ENCODE measurements around the gene DOCK1.
"Not testable (repeated sequence)": the region's sequence is repeated elsewhere in the genome, so short reads cannot be mapped to it uniquely, and the experiment has no call there.

DOCK1 gene

DNA sequence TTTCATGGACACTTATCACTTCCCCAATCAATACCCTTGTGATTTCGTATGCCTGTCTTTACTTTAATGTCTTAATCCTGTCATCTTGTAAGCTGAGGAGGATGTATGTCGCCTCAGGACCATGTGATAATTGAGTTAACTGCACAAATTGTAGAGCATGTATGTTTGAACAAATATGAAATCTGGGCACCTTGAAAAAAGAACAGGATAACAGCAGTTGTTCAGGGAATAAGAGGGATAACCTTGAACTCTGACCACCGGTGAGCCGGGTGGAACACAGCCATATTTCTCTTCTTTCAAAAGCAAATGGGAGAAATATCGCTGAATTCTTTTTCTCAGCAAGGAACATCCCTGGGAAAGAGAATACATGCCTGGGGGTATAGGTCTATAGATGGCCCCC lies 14.4 kb upstream of the DOCK1 start:
- H3K4me3 ChIP-seq (ENCODE audit: low read length); H3K4me1 ChIP-seq (ENCODE audit: insufficient read depth, low read length); H3K27me3 ChIP-seq (ENCODE audit: insufficient read depth, low read length); H3K36me3 ChIP-seq (ENCODE audit: insufficient read depth, low read length); H2AFZ ChIP-seq (ENCODE audit: low read depth, low read length); H3K9me3 ChIP-seq (ENCODE audit: low read length): not testable (repeated sequence)

DNA sequence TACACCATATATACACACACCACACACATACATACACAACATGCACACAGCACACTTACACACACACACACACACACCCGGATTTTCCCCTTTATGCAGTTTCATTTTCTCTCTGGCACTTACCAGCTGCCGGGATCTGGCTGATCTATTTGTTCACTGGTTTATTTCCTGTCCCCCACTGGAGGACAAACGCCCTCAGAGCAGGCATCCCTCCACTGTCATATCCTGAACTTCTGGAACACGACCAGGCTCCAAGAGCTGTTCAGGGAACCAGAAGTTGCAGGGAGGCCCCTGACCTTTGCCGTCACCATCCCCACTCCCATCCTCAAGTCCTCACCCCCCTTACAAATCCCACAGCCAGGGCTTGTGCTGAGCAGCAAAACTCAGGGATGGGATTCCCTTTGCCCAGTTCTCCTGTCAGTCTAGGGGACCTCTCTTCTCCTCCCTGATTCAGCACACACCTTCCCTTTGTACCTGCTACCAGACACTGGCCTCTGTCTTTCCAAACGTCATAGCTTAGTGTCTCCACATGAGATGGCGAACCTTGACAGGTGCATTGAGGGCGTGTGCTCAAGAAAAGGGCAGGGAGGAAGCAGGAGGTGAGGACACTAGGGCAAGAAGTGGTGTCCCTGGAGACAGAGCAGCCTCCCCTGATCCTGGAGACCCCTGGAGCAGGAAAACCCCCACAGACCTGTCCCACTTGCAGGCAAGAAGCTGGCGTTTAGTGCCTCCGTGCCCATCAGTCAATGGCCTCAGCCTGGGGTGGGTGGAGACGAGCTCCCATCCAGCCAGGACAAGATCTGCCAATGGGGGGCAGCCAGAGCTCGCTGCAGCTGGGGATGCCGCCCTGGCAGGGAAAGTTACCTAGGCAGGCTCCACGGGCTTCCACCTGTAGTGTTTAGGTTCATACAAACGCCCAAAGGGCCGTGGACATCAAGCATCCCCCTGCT lies 12.7 kb upstream of the DOCK1 start:
- H3K4me3 ChIP-seq (ENCODE audit: low read length), result no peak overlapping the region
- no peaks in the 10 kb centered on the region for H3K4me1 ChIP-seq (ENCODE audit: insufficient read depth, low read length)
- H2AFZ ChIP-seq (ENCODE audit: low read depth, low read length), result no peak overlapping the region
- no peaks in the 10 kb centered on the region for H3K27me3 ChIP-seq (ENCODE audit: insufficient read depth, low read length)
- H3K9me3 ChIP-seq (ENCODE audit: low read length), result no peaks in the 10 kb centered on the region
- H3K36me3 ChIP-seq (ENCODE audit: insufficient read depth, low read length), result no peaks in the 10 kb centered on the region

DNA sequence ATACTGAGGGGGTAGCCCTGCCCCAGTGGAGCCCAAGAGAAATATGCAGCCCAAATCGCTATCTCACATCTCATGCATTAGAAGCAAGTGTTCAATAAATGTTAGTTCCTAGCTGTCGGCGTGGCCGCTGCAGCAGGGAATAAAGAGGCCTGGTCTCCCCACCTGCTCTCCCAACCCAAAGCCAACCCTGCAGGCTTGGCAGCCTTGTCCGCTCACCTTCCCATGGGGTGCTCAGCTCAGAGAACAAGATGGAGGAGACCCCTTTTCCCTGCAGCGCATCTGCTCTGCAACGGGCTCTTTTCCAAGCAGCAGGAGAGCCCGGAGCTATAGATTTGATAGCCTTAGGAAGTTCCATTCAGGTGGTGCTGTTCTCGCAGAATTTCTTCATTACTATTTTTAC lies 12.0 kb upstream of the DOCK1 start:
- H3K9me3 ChIP-seq (ENCODE audit: low read length), result no peaks in the 10 kb centered on the region
- no peak overlapping the region for H3K4me3 ChIP-seq (ENCODE audit: low read length)
- no peak overlapping the region for H2AFZ ChIP-seq (ENCODE audit: low read depth, low read length)
- no peaks in the 10 kb centered on the region for H3K36me3 ChIP-seq (ENCODE audit: insufficient read depth, low read length)
- H3K4me1 ChIP-seq (ENCODE audit: insufficient read depth, low read length), result no peaks in the 10 kb centered on the region
- no peaks in the 10 kb centered on the region for H3K27me3 ChIP-seq (ENCODE audit: insufficient read depth, low read length)

DNA sequence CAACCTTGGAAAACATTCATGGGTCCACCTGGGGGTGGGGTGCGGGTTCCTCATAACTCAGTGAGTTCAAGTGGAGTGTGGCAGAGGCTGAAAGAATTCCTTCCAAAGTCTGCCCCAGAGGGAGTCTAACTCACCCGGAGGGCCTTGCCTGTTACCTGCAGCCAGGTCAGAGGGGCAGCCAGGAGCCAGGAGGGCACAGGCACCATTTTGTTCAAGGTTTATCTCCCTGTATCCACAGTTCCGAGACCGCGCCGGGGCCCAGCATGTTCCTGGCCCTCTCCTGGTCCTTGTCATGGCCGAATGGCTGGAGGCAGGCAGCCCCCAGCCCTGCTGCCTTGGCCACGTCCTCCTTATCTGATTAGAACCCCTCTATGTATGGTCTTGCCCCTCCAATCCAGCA lies 11.4 kb upstream of the DOCK1 start:
- Histone ChIP-seq H2AFZ (ENCODE audit: low read depth, low read length) (no peak overlapping the region), H3K9me3 (ENCODE audit: low read length) (peaks cover under 1% of the 10 kb centered on the region), H3K4me1 (ENCODE audit: insufficient read depth, low read length) (no peaks in the 10 kb centered on the region), H3K4me3 (ENCODE audit: low read length) (no peak overlapping the region), H3K27me3 (ENCODE audit: insufficient read depth, low read length) (no peaks in the 10 kb centered on the region), H3K36me3 (ENCODE audit: insufficient read depth, low read length) (no peaks in the 10 kb centered on the region)

DNA sequence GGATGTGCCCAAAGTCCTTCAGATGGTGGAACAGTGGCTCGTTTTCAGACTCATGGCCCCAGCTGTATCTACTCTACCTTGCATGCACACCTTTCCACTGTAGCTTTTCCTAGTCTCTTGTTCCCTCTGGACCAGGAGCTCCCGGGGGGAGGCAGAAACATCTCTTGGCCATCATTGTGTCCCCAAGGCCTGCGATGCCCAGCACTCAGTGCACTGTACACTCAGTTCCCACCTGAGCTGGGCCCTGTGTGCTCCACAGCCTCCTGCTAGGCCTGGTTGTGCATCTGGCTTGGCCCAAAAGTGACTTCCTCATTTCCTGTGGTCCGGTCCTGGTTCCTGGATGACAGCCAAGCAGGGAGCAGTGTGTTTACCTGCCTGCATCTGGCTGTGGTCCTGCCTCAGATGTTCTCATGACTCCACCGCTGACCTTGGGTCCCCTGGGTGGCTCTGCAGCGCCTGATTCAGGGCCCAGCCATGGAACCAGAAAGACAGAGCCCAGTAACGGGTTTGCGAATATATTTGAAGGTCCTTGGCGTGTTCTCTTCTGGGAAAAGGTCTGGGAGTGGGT lies 9.9 kb upstream of the DOCK1 start:
- Histone ChIP-seq H2AFZ (ENCODE audit: low read depth, low read length) (no peak overlapping the region), H3K36me3 (ENCODE audit: insufficient read depth, low read length) (no peaks in the 10 kb centered on the region), H3K9me3 (ENCODE audit: low read length) (peaks cover 3% of the 10 kb centered on the region), H3K27me3 (ENCODE audit: insufficient read depth, low read length) (no peaks in the 10 kb centered on the region), H3K4me1 (ENCODE audit: insufficient read depth, low read length) (no peaks in the 10 kb centered on the region), H3K4me3 (ENCODE audit: low read length) (no peak overlapping the region)

DNA sequence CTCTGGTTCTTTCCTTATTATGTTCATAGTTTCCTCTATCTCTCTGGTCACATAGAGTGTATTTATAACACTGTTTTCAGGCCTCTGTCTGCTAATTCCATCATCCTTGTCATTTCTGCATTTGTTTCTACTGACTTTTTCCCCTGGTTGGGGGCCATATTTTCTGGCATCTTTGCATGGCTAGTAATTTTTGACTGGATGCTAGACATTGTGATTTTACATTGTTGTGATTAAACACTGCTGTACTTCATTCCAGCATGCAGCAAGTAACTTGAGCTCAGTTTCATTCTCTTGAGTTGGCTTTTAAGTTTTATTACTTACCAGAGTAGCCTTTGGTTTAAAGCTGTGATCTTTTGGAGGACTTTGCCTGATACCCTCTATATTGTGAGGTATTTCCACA lies 6.8 kb upstream of the DOCK1 start:
- Histone ChIP-seq H3K4me1 (ENCODE audit: insufficient read depth, low read length) (no peaks in the 10 kb centered on the region), H3K4me3 (ENCODE audit: low read length) (no peak overlapping the region), H2AFZ (ENCODE audit: low read depth, low read length) (no peak overlapping the region), H3K9me3 (ENCODE audit: low read length) (peaks cover 3% of the 10 kb centered on the region), H3K36me3 (ENCODE audit: insufficient read depth, low read length) (no peaks in the 10 kb centered on the region), H3K27me3 (ENCODE audit: insufficient read depth, low read length) (no peaks in the 10 kb centered on the region)

DNA sequence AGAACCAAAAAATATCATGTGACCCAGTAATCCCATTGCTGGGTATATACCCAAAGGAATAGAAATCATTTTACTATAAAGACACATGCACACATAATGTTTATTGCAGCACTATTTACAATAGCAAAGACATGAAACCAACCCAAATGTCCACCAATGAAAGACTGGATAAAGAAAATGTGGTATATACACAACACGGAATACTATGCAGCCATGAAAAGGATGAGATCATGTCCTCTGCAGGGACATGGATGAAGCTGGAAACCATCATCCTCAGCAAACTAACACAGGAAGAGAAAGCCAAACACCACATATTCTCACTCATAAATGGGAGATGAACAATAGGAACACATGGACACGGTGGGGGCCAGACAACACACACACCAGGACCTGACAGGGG lies 5.7 kb upstream of the DOCK1 start:
- H3K36me3 ChIP-seq (ENCODE audit: insufficient read depth, low read length); H3K4me1 ChIP-seq (ENCODE audit: insufficient read depth, low read length); H2AFZ ChIP-seq (ENCODE audit: low read depth, low read length); H3K4me3 ChIP-seq (ENCODE audit: low read length); H3K27me3 ChIP-seq (ENCODE audit: insufficient read depth, low read length); H3K9me3 ChIP-seq (ENCODE audit: low read length): not testable (repeated sequence)

DNA sequence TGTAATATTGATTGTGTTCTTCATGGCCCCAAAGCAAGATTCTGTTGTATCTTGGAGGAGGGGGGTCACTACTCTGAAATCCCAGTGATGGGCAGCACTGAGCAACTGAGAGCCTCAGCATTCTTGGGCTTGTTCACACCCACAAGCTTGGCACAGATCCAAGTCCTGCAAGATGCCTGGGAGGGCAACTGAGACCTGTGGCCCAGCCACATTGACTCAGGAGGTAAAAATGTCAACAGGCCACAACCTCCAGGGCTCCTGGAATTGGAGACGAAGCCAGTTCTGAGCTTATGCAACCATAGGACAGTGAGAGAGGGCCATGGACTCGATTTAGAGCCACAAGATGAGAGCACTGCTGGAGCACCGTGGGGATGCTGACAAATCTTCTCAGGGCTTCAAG lies 3.1 kb upstream of the DOCK1 start:
- peaks cover 3% of the 10 kb centered on the region for H3K9me3 ChIP-seq (ENCODE audit: low read length)
- no peaks in the 10 kb centered on the region for H3K27me3 ChIP-seq (ENCODE audit: insufficient read depth, low read length)
- H2AFZ ChIP-seq (ENCODE audit: low read depth, low read length), result no peak overlapping the region
- H3K36me3 ChIP-seq (ENCODE audit: insufficient read depth, low read length), result no peaks in the 10 kb centered on the region
- no peak overlapping the region for H3K4me3 ChIP-seq (ENCODE audit: low read length)
- peaks cover 4% of the 10 kb centered on the region for H3K4me1 ChIP-seq (ENCODE audit: insufficient read depth, low read length)

DNA sequence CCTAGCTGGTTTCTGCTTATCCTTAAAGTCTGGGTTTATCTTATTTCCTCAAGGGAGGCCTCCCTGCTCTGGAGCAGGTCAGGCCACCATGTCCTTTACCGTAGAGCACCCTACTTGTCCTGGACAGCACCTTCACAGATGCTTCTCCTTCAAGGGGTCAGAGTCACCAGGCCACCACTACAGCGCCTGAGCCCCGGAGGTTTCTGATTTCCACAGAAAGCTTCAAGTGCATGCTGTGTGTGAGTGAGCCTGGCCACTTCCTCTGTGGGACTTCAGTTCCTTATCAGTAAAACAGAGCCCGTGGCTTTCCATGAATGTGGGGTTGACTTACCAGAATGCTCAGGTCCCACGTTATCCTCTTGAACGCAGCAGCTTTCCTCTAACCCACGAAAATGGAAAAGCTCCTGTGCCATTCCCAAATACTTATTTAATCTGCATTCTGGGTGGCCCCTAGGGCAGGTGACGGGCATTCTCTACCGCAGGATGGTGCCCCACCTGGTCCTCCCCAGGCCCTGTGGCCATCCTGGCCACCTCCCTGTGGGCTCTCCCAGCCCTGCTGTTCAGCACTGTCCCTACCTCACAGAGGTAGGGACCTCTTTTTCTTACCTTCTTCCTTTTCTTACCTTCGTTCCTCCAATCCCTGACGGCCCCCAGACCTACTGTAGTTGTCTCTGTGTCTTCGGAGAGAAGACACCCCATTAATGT lies 1.4 kb upstream of the DOCK1 start:
- no peak overlapping the region for H3K4me3 ChIP-seq (ENCODE audit: low read length)
- H2AFZ ChIP-seq (ENCODE audit: low read depth, low read length), result no peak overlapping the region
- no peaks in the 10 kb centered on the region for H3K36me3 ChIP-seq (ENCODE audit: insufficient read depth, low read length)
- H3K4me1 ChIP-seq (ENCODE audit: insufficient read depth, low read length), result peaks cover 4% of the 10 kb centered on the region
- H3K27me3 ChIP-seq (ENCODE audit: insufficient read depth, low read length), result no peaks in the 10 kb centered on the region
- H3K9me3 ChIP-seq (ENCODE audit: low read length), result peaks cover 2% of the 10 kb centered on the region

DNA sequence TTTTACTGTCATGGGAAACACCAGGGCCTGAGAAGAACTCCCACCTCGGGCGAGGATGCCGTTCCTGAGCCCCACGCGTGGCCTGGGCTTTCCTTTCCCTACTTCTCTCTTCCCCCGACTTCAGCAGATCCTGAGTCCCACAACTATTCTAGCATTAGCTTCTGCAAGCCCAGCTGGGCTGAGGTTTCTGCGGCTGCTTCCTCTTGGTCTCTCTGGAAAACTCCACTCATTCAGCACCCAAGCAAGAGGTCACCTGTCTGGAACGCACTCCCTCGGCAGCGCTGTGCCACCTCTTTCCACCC lies 761 bp upstream of the DOCK1 start:
- no peaks in the 10 kb centered on the region for H3K27me3 ChIP-seq (ENCODE audit: insufficient read depth, low read length)
- no peaks in the 10 kb centered on the region for H3K9me3 ChIP-seq (ENCODE audit: low read length)
- no peaks in the 10 kb centered on the region for H3K36me3 ChIP-seq (ENCODE audit: insufficient read depth, low read length)
- peak overlapping the region; percentile 96 for H2AFZ ChIP-seq (ENCODE audit: low read depth, low read length)
- peaks cover 4% of the 10 kb centered on the region for H3K4me1 ChIP-seq (ENCODE audit: insufficient read depth, low read length)
- peak overlapping the region; percentile 62 for H3K4me3 ChIP-seq (ENCODE audit: low read length)

DNA sequence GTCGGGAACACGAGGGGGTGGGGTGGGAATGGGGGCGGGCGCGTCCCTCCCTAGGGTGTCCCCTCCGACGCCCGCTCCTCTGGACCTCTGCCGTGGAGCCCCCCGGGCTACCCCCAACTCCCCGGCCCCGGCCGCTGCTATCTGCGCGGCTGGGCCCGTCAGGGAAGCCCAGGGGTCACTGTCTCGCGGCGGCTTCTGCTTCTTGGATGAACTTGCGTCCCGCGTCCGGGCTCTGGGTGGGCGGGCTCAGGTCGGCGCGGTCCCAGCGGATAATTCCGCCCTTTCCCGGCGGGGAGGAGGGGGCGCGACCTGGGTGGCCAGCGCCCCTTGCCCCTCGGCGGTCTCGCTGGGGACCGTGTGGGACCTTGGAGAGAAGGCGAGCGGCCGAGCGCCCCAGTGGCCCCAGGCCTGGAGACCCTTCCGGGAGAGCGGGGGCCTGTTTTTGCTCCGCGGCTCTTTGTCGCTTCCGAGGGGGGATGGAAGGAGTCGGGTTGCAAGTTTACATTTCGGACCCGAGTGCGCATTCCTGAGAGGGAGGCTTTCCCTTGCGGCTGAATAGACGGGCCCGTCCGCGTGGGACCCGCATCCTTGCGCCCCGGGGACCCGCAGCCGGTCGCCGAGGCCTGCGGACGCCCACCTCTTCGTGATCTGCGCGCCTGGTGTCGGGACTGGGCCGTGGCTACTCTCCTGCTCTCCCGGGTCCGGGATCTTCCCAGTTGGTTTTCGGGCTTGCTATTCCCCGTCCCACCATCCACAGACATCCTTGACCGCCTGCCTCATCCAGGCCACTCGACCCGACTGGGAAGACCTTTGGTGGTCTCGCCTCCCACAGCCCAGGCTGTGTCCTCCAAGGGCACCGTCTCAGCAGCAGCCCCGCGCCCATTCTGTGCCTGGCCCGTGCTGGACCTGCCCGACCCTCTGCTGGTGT lies 812 bp downstream of the DOCK1 start:
- peak overlapping the region; percentile 75 for H2AFZ ChIP-seq (ENCODE audit: low read depth, low read length)
- H3K9me3 ChIP-seq (ENCODE audit: low read length), result no peaks in the 10 kb centered on the region
- H3K36me3 ChIP-seq (ENCODE audit: insufficient read depth, low read length), result no peaks in the 10 kb centered on the region
- no peaks in the 10 kb centered on the region for H3K27me3 ChIP-seq (ENCODE audit: insufficient read depth, low read length)
- peak overlapping the region; percentile 62 for H3K4me3 ChIP-seq (ENCODE audit: low read length)
- peaks cover 4% of the 10 kb centered on the region for H3K4me1 ChIP-seq (ENCODE audit: insufficient read depth, low read length)

DNA sequence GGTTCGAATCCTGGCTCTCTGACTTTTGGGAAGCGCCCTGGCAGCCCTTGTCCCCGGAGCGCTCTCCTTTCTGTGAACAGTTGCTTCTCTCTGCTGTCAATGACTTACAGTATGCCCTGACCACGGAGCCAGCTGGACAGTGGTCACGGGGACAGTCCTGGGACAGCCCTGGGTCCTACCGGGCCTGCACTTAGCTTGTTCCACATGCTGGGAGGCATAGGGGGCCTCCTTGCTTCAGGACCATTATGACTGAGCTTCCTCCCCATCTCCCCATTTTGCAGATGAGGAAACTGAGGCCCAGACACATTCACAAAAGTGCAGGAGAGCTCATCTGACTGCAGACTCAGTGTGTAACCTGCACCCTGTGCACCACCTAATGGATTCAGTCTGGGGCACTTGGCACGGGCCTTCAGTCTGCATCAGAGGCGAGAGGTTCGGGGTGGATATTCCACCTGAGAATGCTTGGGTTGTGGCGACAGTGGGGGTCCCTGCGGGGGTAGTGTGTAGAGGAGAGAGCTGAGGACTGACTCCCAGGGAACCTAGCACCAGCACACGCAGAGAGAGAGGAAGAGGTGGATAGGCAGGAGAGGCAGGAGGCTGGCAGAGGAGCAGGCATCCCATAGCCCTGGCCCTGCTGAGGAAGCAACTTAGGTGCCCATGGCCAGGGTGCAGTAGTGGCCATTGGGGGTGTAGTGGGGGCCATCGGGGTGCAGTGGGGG lies 1.6 kb downstream of the DOCK1 start:
- Histone ChIP-seq H3K4me1 (ENCODE audit: insufficient read depth, low read length) (peaks cover 4% of the 10 kb centered on the region), H3K9me3 (ENCODE audit: low read length) (no peaks in the 10 kb centered on the region), H3K27me3 (ENCODE audit: insufficient read depth, low read length) (no peaks in the 10 kb centered on the region), H3K36me3 (ENCODE audit: insufficient read depth, low read length) (no peaks in the 10 kb centered on the region), H3K4me3 (ENCODE audit: low read length) (peak overlapping the region; percentile 62), H2AFZ (ENCODE audit: low read depth, low read length) (no peak overlapping the region)
